ENCODE results near the gene CRYAB.

DNA sequence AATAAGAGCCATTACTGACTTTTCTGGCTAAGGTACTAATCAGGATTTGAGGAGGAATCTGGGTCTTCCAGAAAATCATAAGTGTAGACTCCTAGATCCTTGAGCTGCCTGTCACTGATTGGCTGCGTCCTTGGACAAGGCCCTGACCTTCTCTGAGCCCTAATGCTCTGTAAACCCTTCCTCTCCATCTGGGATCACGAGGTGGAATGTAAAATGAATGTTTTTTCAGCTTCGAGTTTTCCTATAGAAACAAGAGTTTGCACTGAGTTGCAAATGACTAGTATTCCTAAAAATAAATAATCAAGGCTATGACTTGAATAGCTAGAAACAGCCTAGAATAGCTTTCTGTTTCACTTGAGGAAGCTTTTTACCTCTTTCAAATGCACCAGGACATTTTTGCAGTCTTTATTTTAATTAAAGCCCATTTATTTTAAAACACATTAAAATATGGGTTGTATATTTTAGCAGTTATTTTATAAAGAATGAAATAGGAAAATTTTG, 24.5 kb upstream of the CRYAB start:
- TF ChIP-seq, protein P1, sequence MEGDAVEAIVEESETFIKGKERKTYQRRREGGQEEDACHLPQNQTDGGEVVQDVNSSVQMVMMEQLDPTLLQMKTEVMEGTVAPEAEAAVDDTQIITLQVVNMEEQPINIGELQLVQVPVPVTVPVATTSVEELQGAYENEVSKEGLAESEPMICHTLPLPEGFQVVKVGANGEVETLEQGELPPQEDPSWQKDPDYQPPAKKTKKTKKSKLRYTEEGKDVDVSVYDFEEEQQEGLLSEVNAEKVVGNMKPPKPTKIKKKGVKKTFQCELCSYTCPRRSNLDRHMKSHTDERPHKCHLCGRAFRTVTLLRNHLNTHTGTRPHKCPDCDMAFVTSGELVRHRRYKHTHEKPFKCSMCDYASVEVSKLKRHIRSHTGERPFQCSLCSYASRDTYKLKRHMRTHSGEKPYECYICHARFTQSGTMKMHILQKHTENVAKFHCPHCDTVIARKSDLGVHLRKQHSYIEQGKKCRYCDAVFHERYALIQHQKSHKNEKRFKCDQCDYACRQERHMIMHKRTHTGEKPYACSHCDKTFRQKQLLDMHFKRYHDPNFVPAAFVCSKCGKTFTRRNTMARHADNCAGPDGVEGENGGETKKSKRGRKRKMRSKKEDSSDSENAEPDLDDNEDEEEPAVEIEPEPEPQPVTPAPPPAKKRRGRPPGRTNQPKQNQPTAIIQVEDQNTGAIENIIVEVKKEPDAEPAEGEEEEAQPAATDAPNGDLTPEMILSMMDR (conservative IDR thresholded peaks at IDR 0.05; ENCODE audit: low read depth, low read length), result no peak
- TF ChIP-seq EZH2 (IDR thresholded peaks at IDR 0.05; ENCODE audit: low read length, unreplicated experiment) (no peak), EZH2phosphoT487 (IDR thresholded peaks at IDR 0.05; ENCODE audit: borderline replicate concordance, low read length) (no peak)

Data from PC-3 (cell line).